Neural crest cell (in vitro differentiated cells): Measurements from ENCODE around the gene CYTH4. TPM values are rescaled to one million over a fixed set of nuclear protein-coding genes. Genes with fewer than 3 reads are reported as not detected.

Source experiments
- DNase-seq: peaks from one replicate; pipeline ENCODE4 v3.0.0; 2021; ENCODE audit warnings: low read depth, mixed read lengths, low spot score
- H3K27ac Mint-ChIP-seq: one replicate; pipeline ENCODE4 v1.8.0; 2021; ENCODE audit warnings: mild to moderate bottlenecking, mixed read lengths; ENCODE audit not compliant: unreplicated experiment
- H3K27me3 Mint-ChIP-seq: 2 replicates; pipeline ENCODE4 v1.8.0; 2021; ENCODE audit warnings: low read depth, mild to moderate bottlenecking, mixed read lengths
- H3K36me3 Mint-ChIP-seq: 2 replicates; pipeline ENCODE4 v1.8.0; 2021; ENCODE audit warnings: low read depth, mild to moderate bottlenecking, mixed read lengths
- H3K4me1 Mint-ChIP-seq: 2 replicates; pipeline ENCODE4 v1.8.0; 2021; ENCODE audit warnings: mixed read lengths
- H3K4me3 Mint-ChIP-seq: one replicate; pipeline ENCODE4 v1.8.0; 2021; ENCODE audit warnings: mild to moderate bottlenecking, mixed read lengths
- H3K9me3 Mint-ChIP-seq: 2 replicates; pipeline ENCODE4 v1.8.0; 2021; ENCODE audit warnings: mixed read lengths
- total RNA-seq: library from RNA; stranded (reverse); gene quantifications from 2 replicates; pipeline ENCODE4 v1.2.1, GENCODE V29; 2021
- TF ChIP-seq, protein P1 (sequence below): fragments of 200-600 bp; sonication (generic); conservative IDR thresholded peaks from 2 replicates; pipeline ENCODE4 v1.5.0; 2021; ENCODE audit warnings: antibody characterized with exemption, mild to moderate bottlenecking

Gene CYTH4
- total RNA-seq, 1 donor from 2014 or later = not detected

- Mint-ChIP-seq H3K27me3 (peaks cover 49% of the 10 kb centered on the region), H3K4me3 (no peak overlapping the region), H3K4me1 (peaks cover 5% of the 10 kb centered on the region), H3K27ac (no peak overlapping the region), H3K9me3 (no peaks in the 10 kb centered on the region), H3K36me3 (no peaks in the 10 kb centered on the region)
- TF ChIP-seq, protein P1, sequence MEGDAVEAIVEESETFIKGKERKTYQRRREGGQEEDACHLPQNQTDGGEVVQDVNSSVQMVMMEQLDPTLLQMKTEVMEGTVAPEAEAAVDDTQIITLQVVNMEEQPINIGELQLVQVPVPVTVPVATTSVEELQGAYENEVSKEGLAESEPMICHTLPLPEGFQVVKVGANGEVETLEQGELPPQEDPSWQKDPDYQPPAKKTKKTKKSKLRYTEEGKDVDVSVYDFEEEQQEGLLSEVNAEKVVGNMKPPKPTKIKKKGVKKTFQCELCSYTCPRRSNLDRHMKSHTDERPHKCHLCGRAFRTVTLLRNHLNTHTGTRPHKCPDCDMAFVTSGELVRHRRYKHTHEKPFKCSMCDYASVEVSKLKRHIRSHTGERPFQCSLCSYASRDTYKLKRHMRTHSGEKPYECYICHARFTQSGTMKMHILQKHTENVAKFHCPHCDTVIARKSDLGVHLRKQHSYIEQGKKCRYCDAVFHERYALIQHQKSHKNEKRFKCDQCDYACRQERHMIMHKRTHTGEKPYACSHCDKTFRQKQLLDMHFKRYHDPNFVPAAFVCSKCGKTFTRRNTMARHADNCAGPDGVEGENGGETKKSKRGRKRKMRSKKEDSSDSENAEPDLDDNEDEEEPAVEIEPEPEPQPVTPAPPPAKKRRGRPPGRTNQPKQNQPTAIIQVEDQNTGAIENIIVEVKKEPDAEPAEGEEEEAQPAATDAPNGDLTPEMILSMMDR = no peak
- DNase-seq = no peak
Measured at GRCh38 chr22:37342065-37342464, 59.8 kb downstream of the CYTH4 start.

- TF ChIP-seq, protein P1 = no peak
Measured at GRCh38 chr22:37343348-37343747, 61.0 kb downstream of the CYTH4 start.

DNA sequence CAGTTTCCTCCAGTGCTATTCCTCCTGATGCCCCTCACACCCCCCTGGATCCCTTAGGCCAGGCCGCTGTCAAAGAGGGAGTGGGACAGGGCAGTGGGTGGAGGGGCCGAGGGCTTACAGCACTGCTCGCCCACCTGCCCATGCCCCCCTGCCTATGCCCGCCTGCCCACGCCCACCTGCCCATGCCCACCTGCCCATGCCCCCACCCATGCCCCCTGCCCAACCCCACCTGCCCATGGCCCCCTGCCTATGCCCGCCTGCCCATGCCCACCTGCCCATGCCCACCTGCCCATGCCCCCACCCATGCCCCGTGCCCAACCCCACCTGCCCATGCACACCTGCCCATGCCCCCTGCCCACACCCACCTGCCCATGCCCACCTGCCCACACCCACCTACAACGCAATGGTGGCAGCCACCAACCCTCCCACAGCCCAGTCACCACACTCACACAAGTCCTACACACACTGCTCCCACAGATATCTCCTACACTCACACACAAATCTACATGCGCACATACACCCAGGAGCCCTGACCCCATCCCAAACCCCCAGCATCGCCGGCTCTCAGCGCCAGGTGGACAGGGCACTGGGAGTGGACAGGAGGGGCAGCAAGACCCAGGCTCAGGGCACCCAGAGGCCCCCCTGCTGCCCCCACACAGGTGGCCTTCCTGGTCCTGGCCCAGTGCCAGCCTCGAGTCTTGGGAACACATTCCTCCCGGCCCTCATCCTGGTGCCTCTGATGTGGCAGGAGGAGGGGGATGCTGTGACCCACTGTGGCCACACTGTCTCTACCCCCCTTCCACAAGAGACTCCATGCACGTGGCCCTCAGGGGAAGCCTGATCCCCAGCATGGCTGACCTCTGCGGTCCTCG, 61.8 kb downstream of the CYTH4 start:
- no peaks in the 10 kb centered on the region for H3K36me3 Mint-ChIP-seq
- H3K4me3 Mint-ChIP-seq = no peak overlapping the region
- H3K27me3 Mint-ChIP-seq = peaks cover 32% of the 10 kb centered on the region
- TF ChIP-seq, protein P1 = no peak
- H3K4me1 Mint-ChIP-seq = peaks cover 5% of the 10 kb centered on the region
- no peak overlapping the region for H3K27ac Mint-ChIP-seq
- no peaks in the 10 kb centered on the region for H3K9me3 Mint-ChIP-seq
- DNase-seq = no peak

More at GRCh38 chr22:37343348-37343747, 61.0 kb downstream of the CYTH4 start:
- Mint-ChIP-seq H3K4me3 (no peak overlapping the region), H3K27ac (no peak overlapping the region), H3K9me3 (no peaks in the 10 kb centered on the region), H3K4me1 (peaks cover 5% of the 10 kb centered on the region), H3K36me3 (no peaks in the 10 kb centered on the region), H3K27me3 (peaks cover 39% of the 10 kb centered on the region)
- DNase-seq = no peak

DNA sequence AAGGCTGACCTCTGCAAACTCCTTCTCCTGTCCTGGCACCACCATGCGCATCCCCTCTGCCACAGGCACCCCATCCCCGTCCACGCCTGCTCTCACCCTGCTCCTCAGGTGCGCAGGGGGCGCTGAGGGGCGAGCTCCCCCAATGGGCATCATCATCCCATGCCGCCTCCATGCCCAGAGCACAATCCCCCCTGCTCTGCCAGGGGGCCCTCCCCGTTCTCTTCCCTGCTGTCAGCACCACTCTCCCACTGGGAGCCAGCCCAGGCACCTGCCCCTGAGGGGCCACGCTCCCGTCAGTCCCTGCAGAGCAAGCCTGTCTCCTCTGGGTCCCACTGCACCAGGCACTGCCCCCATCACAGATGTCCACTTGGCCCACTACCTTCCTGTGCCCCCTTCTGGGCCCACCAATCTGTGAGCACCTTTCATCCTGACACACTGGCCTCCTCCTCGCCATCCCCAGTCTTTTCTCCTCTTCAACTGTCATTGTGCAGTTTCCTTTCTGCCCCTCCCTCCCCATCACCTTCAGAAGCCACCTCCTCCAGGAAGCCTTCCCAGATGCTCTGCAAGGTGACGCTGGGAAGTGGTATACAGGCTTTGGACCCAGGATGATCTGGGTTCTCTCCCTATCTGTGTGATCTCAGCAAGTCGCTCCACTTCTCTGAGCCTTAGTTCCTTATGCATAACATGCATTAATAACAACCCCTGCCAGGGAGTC, 62.6 kb downstream of the CYTH4 start:
- peaks cover 5% of the 10 kb centered on the region for H3K4me1 Mint-ChIP-seq
- H3K27ac Mint-ChIP-seq = peak overlapping the region; percentile 78
- H3K27me3 Mint-ChIP-seq = peaks cover 26% of the 10 kb centered on the region
- H3K36me3 Mint-ChIP-seq = no peaks in the 10 kb centered on the region
- TF ChIP-seq, protein P1 = no peak
- no peaks in the 10 kb centered on the region for H3K9me3 Mint-ChIP-seq
- H3K4me3 Mint-ChIP-seq = no peak overlapping the region
- DNase-seq = no peak

GRCh38 chr22:37345863-37346504, 63.7 kb downstream of the CYTH4 start:
- Mint-ChIP-seq H3K36me3 (no peaks in the 10 kb centered on the region), H3K4me1 (peaks cover 5% of the 10 kb centered on the region), H3K27ac (peak overlapping the region; percentile 85), H3K27me3 (peaks cover 15% of the 10 kb centered on the region), H3K4me3 (no peak overlapping the region), H3K9me3 (no peaks in the 10 kb centered on the region)
- DNase-seq = no peak
- TF ChIP-seq, protein P1 = no peak
